Fibroblast of skin of right quadriceps (primary cell): ENCODE data around the gene NUP210L.
"Not testable (repeated sequence)": the region's sequence is repeated elsewhere in the genome, so short reads cannot be mapped to it uniquely, and the experiment has no call there.

Experiments
- DNase-seq: peaks from one replicate; pipeline ENCODE4 v3.0.0-alpha.2; 2013

The NUP210L gene

GRCh38 chr1:154094411-154094810 lies 60.5 kb downstream of the NUP210L start:
- DNase-seq: no peak

DNA sequence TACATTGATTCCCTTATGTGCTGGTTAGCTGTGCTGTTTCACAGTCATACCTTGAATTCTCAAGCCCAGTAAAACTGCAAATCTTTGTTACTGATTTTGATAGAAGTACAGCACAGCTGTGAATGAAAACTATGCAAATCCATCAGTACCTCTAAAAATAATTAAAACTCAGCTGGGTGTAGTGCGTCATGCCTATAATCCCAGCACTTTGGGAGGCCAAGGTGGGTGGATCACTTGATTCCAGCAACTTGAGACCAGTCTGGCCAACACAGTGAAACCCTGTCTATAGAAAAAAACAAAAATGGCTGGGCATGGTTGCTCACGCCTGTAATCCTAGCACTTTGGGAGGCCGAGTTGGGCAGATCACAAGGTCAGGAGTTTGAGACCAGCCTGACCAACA lies 61.2 kb downstream of the NUP210L start:
- no peak for DNase-seq

- DNase-seq: no peak
Observed at GRCh38 chr1:154091706-154092105, 63.2 kb downstream of the NUP210L start.

- DNase-seq: no peak
Observed at GRCh38 chr1:154087574-154087973, 67.3 kb downstream of the NUP210L start.

GRCh38 chr1:154083057-154083456 lies 71.8 kb downstream of the NUP210L start:
- DNase-seq: not testable (repeated sequence)

GRCh38 chr1:154081386-154082126 lies 73.3 kb downstream of the NUP210L start:
- DNase-seq: no peak

- DNase-seq: no peak
Observed at GRCh38 chr1:154076413-154076812, 78.5 kb downstream of the NUP210L start.

GRCh38 chr1:154075746-154076145 lies 79.1 kb downstream of the NUP210L start:
- DNase-seq: no peak

GRCh38 chr1:154062309-154062708 lies 92.6 kb downstream of the NUP210L start:
- DNase-seq: no peak

- DNase-seq: not testable (repeated sequence)
Observed at GRCh38 chr1:154047436-154047835, 107.4 kb downstream of the NUP210L start.

- DNase-seq: not testable (repeated sequence)
Observed at GRCh38 chr1:154033697-154034096, 121.2 kb downstream of the NUP210L start.

DNA sequence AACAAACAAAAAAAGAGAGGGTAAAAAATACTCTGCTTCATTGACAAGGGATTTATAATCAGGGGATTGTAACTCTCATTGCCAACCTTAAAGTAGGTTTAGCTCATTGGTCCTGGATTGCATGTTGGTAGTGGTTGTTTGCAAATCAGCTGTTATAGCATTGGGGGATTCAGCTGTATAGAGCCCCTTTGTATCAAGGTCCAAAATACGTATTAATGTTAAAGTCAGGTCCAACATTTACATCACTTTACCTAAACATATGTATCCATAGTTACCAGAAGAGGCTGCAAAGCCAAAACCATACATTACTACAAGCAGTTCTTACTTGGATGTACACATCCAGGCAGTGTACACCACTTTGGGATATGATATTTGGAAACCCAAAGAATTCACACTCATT lies 134.9 kb downstream of the NUP210L start:
- no peak for DNase-seq

GRCh38 chr1:154019269-154019668 lies 135.6 kb downstream of the NUP210L start:
- no peak for DNase-seq

- DNase-seq: peak; percentile 51
Observed at GRCh38 chr1:154014154-154014907, 140.5 kb downstream of the NUP210L start.

- not testable (repeated sequence) for DNase-seq
Observed at GRCh38 chr1:154012543-154012942, 142.3 kb downstream of the NUP210L start.

DNA sequence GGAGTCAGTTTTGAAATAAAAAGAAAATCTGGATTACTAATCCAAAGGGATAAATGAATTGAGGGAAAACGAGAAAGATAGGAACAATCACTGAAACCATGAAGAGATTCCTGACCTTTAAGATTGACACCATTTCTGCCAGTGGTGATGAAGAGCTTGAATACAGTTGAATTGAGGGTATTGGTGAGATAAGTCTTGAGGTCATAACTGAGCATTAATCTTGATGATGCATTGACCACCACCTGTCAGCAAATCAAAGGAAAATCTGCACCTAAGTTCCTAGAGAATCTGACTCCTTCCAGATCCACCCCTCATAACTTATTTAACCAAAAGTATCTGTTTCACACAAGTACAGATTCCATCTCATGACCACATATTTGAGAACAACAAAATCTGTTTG lies 142.7 kb downstream of the NUP210L start:
- no peak for DNase-seq

- DNase-seq: peak; percentile 34
Observed at GRCh38 chr1:154006136-154006535, 148.7 kb downstream of the NUP210L start.

DNA sequence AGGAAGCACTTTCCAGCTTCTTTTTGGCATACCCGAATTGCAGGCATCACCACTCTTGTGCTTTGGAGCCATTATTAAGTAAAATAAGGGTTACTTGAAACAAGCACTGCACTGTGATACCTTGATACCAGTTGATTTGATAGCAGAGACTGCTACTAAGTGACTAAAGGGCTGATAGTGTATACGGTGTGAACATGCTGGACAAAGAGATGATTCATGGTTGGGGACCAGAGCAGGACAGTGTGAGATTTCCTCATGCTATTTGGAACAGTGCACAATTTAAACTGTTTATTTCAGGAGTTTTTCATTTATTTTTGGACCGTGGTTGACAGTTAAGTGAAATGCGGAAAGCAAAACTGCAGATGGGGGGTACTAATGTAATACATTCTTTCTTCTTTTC lies 154.5 kb downstream of the NUP210L start:
- no peak for DNase-seq

DNA sequence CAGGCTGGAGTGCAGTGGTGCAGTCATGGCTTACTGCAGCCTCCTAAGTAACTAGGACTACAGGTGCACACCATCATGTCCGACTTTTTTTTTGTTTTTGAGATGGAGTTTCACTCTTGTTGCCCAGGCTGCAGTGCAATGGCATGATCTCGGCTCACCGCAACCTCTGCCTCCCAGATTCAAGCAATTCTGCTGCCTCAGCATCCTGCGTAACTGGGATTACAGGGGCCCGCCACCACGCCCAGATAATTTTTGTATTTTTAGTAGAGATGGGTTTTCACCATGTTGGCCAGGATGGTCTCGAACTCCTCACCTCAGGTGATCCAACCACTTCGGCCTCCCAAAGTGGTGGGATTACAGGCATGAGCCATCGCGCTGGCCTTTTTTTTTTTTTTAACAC lies 158.0 kb downstream of the NUP210L start:
- DNase-seq: not testable (repeated sequence)

GRCh38 chr1:153995640-153996039 lies 159.2 kb downstream of the NUP210L start:
- DNase-seq: no peak

GRCh38 chr1:153995202-153995601 lies 159.7 kb downstream of the NUP210L start:
- DNase-seq: no peak

DNA sequence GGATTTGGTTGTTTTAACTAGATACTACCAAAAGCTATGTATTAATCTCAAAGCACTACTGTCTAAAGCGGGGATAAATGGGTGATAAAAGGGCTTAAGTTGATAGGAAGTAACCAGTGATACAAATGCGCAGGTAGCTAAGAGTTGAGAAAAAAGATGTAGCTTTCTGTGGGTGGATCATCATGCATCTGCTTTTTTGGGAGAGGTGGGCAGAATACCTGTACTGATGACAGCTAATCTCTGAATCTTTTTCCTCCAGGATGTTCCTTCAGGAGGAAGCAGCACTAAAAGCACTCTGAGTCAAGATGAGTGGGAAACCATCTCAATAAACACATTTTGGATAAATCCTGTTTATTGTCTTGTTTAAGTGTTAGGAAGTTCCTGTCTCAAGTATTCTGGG lies 163.1 kb downstream of the NUP210L start:
- no peak for DNase-seq

- no peak for DNase-seq
Observed at GRCh38 chr1:153991151-153991630, 163.7 kb downstream of the NUP210L start.

GRCh38 chr1:153990468-153991150 lies 164.3 kb downstream of the NUP210L start, which contains the start of gene RPS27:
RPS27 (plus strand) TSS chr1:153990762; CDS start chr1:153990797, 35 bp downstream.
- DNase-seq: peak; percentile 99
